Type B pancreatic cell (in vitro differentiated cells): ENCODE measurements around the gene INPP4B. TPM values are rescaled to one million over a fixed set of nuclear protein-coding genes. Genes with fewer than 3 reads are reported as not detected.

ENCODE experiments used
- DNase-seq: peaks from one replicate; pipeline ENCODE4 v3.0.0; 2021; ENCODE audit warnings: mixed read lengths; ENCODE audit not compliant: unreplicated experiment; ENCODE audit errors: extremely low spot score
- H3K27ac Mint-ChIP-seq: 2 replicates; pipeline ENCODE4 v1.8.0; 2021; ENCODE audit warnings: mild to moderate bottlenecking, mixed read lengths
- H3K27me3 Mint-ChIP-seq: 2 replicates; pipeline ENCODE4 v1.8.0; 2021; ENCODE audit warnings: mixed read lengths
- H3K36me3 Mint-ChIP-seq: 2 replicates; pipeline ENCODE4 v1.8.0; 2021; ENCODE audit warnings: mixed read lengths
- H3K4me1 Mint-ChIP-seq: one replicate; pipeline ENCODE4 v1.8.0; 2021; ENCODE audit warnings: mixed read lengths; ENCODE audit not compliant: unreplicated experiment
- H3K4me3 Mint-ChIP-seq: 2 replicates; pipeline ENCODE4 v1.8.0; 2021; ENCODE audit warnings: mild to moderate bottlenecking, mixed read lengths
- H3K9me3 Mint-ChIP-seq: 2 replicates; pipeline ENCODE4 v1.8.0; 2021; ENCODE audit warnings: mixed read lengths
- CTCF ChIP-seq: fragments of 200-600 bp; sonication (generic); conservative IDR thresholded peaks from 2 replicates; pipeline ENCODE4 v1.5.0; 2021; ENCODE audit warnings: antibody characterized with exemption, mild to moderate bottlenecking
- total RNA-seq: library from RNA; stranded (reverse); gene quantifications from 2 replicates; pipeline ENCODE4 v1.2.1, GENCODE V29; 2021; ENCODE audit warnings: low replicate concordance

Gene INPP4B
- total RNA-seq, 1 donor from 2014 or later = 9.0 TPM

- DNase-seq = no peak
- Mint-ChIP-seq H3K27ac (no peak overlapping the region), H3K9me3 (no peaks in the 10 kb centered on the region), H3K4me1 (peaks cover 9% of the 10 kb centered on the region), H3K4me3 (no peak overlapping the region), H3K36me3 (no peaks in the 10 kb centered on the region), H3K27me3 (no peaks in the 10 kb centered on the region)
- no peak for TF ChIP-seq CTCF
Observed at GRCh38 chr4:142330311-142330710, 515.8 kb downstream of the INPP4B start.

GRCh38 chr4:142329313-142329712 lies 516.8 kb downstream of the INPP4B start:
- TF ChIP-seq CTCF = no peak
- Mint-ChIP-seq H3K36me3 (no peaks in the 10 kb centered on the region), H3K4me1 (peaks cover 9% of the 10 kb centered on the region), H3K4me3 (no peak overlapping the region), H3K9me3 (no peaks in the 10 kb centered on the region), H3K27me3 (no peaks in the 10 kb centered on the region), H3K27ac (no peak overlapping the region)
- no peak for DNase-seq

DNA sequence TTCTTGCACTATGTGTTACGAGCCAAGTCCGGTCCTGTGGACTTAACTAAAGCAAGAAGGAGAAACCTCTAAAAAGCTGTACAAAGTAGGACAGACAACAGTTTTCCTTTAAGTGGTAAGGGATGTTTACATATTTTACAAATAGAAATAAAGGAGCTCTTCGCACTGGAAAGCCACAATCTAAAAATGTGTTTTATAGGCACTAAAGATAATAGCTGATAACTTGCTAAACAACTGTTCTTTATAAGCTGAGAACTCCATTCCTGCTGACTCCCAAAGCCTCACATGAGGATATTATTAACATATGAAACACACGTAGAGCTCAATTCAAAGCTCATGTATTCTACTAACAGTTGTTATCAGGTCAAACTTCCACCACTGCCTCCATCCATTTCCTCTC lies 519.9 kb downstream of the INPP4B start:
- no peak for DNase-seq
- no peaks in the 10 kb centered on the region for H3K36me3 Mint-ChIP-seq
- H3K4me3 Mint-ChIP-seq = no peak overlapping the region
- peaks cover 4% of the 10 kb centered on the region for H3K4me1 Mint-ChIP-seq
- TF ChIP-seq CTCF = no peak
- H3K27ac Mint-ChIP-seq = no peak overlapping the region
- H3K9me3 Mint-ChIP-seq = no peaks in the 10 kb centered on the region
- no peaks in the 10 kb centered on the region for H3K27me3 Mint-ChIP-seq

- DNase-seq = no peak
- H3K4me3 Mint-ChIP-seq = no peak overlapping the region
- no peaks in the 10 kb centered on the region for H3K27me3 Mint-ChIP-seq
- no peaks in the 10 kb centered on the region for H3K36me3 Mint-ChIP-seq
- no peak overlapping the region for H3K27ac Mint-ChIP-seq
- H3K9me3 Mint-ChIP-seq = no peaks in the 10 kb centered on the region
- no peaks in the 10 kb centered on the region for H3K4me1 Mint-ChIP-seq
- TF ChIP-seq CTCF = no peak
Observed at GRCh38 chr4:142324572-142324971, 521.5 kb downstream of the INPP4B start.

- Mint-ChIP-seq H3K27me3 (no peaks in the 10 kb centered on the region), H3K27ac (no peak overlapping the region), H3K4me1 (no peaks in the 10 kb centered on the region), H3K9me3 (no peaks in the 10 kb centered on the region), H3K36me3 (no peaks in the 10 kb centered on the region), H3K4me3 (no peak overlapping the region)
- TF ChIP-seq CTCF = no peak
- DNase-seq = no peak
Observed at GRCh38 chr4:142322996-142323395, 523.1 kb downstream of the INPP4B start.

- Mint-ChIP-seq H3K27me3 (no peaks in the 10 kb centered on the region), H3K9me3 (no peaks in the 10 kb centered on the region), H3K27ac (no peak overlapping the region), H3K4me1 (peaks cover 9% of the 10 kb centered on the region), H3K36me3 (no peaks in the 10 kb centered on the region), H3K4me3 (no peak overlapping the region)
- no peak for TF ChIP-seq CTCF
- no peak for DNase-seq
Observed at GRCh38 chr4:142318280-142318679, 527.8 kb downstream of the INPP4B start.
